A549 (cell line): ENCODE data around the gene FAM151A.

Experiments
- CBX8 ChIP-seq: fragments of 200-600 bp; sonication (generic); IDR thresholded peaks from 2 replicates; pipeline ENCODE4 v1.6.1; 2016
- CTCF ChIP-seq: fragments of >200 bp; sonication (Bioruptor Twin); formaldehyde crosslinking; IDR thresholded peaks from 3 replicates; pipeline ENCODE4 v1.5.1; 2016
- EP300 ChIP-seq, 2 experiments: fragments of >200 bp; sonication (Bioruptor Twin); formaldehyde crosslinking; IDR thresholded peaks; 2 replicates in 1 of 2; 3 replicates in 1 of 2; pipeline ENCODE4 v1.6.1; 2016 to 2017
- ESRRA ChIP-seq: fragments of 150-350 bp; IDR thresholded peaks from 2 replicates; pipeline ENCODE4 v1.6.1; 2014; ENCODE audit warnings: mild to moderate bottlenecking, low read length, borderline replicate concordance
- FOSL2 ChIP-seq, 2 experiments: fragments of 450-650 bp in 1 of 2; fragments of >200 bp in 1 of 2; sonication (Bioruptor Twin) in 1 of 2; formaldehyde crosslinking; IDR thresholded peaks; 2 replicates each; pipeline versions ENCODE4 v1.5.0 to v1.6.1; 2016 to 2020; ENCODE audit warnings: mild to moderate bottlenecking in 1 of 2, moderate library complexity in 1 of 2
- JUNB ChIP-seq: fragments of >200 bp; sonication (Bioruptor Twin); formaldehyde crosslinking; IDR thresholded peaks from 2 replicates; pipeline ENCODE4 v1.6.1; 2016
- POLR2A ChIP-seq: IDR thresholded peaks from 2 replicates; pipeline ENCODE4 v1.6.1; 2012; ENCODE audit warnings: mild to moderate bottlenecking, low read length
- RAD21 ChIP-seq, 2 experiments: fragments of >200 bp in 1 of 2; sonication (Bioruptor Twin) in 1 of 2; formaldehyde crosslinking in 1 of 2; IDR thresholded peaks in 1 of 2; conservative IDR thresholded peaks in 1 of 2; 2 replicates in 1 of 2; 3 replicates in 1 of 2; pipeline ENCODE4 v1.6.1; 2012 to 2018; ENCODE audit warnings: inconsistent platforms in 1 of 2
- RCOR1 ChIP-seq: fragments of 150-350 bp; IDR thresholded peaks from 2 replicates; pipeline ENCODE4 v1.6.1; 2014; ENCODE audit warnings: antibody characterized with exemption, low read length, low read depth

- TF ChIP-seq EP300 (IDR thresholded peaks at IDR 0.05) (no peak), ESRRA (no peak), POLR2A (no peak), FOSL2 (IDR thresholded peaks at IDR 0.05) (no peak), FOSL2 (CRISPR knock-in tag; IDR thresholded peaks at IDR 0.05) (no peak), RAD21 (conservative IDR thresholded peaks at IDR 0.05 in 1 of 2, IDR thresholded peaks at IDR 0.05 in 1 of 2) (no peak), RCOR1 (no peak), CBX8 (no peak), CTCF (no peak), JUNB (no peak)
These were observed 34.9 kb downstream of the FAM151A start for GRCh38 chr1:54588377-54588776.
